HG02642 (cell line): ENCODE data around the gene CD52.

ENCODE experiments used
- ATAC-seq: cut with Tn5 transposase; IDR thresholded peaks from one replicate; pipeline ENCODE4 v1.9.1; 2021; ENCODE audit warnings: mild to moderate bottlenecking; ENCODE audit not compliant: unreplicated experiment, poor library complexity

CD52 gene

DNA sequence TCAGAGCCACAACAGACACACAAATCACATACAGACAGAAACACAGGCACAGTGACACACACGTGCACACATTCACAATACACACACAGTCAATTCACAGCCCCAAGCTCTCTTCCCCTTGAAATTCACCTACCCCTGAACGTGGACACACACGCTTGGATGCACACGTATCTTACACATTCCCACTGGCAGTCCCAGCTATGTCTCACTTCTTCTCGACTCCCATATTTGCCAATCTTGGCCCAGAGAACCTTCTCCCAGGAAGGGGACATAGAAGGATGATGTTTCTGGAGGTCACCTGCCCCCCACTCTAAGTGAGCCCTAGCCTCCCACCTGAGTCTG lies 34.6 kb downstream of the CD52 start:
- no peak for ATAC-seq

DNA sequence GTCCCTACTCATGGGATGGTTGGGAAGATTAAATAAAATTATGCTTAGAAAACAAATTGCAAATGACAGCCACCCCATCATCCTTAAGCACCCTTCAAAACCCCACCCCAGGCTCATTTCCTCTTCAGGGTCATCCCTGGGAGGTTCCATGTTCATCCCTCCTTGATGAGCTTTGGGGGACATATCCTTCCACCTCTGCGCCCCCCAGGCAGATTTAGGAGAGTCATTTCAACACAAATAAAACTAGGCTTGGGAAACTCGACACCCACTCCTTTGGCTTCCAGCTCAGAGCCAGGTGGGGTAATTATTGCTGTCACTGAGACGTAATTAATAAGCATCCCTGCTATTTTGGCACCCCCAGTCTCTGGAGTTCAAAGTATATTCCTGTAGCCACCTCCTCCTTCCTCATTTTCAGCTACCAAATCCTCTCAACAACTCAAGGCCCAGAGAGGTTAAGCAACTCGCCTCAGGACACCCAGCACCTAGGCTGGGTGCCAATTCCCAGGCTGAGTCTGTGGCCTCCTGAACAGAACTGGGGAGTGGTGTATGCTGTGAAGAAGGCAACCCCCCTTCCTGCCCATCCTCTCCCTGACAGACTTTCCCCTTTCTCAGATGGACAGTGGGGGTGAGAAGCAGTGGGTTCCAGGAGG lies 35.6 kb downstream of the CD52 start:
- ATAC-seq, result no peak

DNA sequence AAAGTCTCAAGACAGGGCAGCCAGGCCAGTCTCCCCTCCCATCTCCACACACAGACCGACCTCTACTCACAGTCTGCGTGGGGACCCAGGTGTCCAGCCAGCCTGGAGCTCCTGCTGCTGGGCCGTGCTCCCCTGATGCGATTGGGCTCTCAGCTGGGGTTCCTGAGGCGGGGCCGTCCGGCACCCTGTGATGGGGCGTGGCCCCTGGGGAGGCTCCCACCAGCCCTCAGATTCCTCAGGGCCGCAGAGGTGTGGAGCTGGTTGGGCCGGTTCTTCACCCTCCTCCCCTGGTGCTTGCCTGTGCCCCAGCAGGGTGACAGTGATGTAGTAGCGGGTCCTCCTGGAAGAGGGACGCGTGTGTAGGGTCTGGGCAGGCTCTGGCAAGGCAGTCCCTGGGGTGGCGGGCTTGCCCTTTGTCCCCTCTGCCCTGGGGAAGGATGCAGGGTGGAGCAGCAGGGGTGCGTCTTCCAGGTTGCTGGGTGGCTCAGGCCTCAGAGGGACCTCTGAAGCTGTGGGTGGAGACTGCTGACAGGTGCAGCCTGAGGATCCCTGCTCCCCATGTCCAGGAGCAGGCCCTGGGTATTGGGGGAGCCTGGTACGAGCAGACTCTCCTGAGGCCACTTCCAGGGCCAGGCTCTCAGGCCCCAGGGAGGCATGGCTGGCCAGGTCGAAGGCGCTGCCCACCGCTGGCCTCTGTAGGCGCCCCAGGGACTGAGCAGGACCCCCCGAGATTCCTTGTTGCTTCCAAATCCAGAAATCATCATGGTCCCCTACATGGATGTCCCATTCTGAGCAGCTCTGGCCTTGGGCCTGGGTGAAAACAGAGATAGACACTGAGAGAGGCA lies 36.4 kb downstream of the CD52 start, which contains the start of gene CRYBG2:
CRYBG2 (minus strand) TSS at position 155 of the 845 bp plus-strand sequence. CDS start 7,473 bp downstream, outside the sequence.
- ATAC-seq, result no peak

DNA sequence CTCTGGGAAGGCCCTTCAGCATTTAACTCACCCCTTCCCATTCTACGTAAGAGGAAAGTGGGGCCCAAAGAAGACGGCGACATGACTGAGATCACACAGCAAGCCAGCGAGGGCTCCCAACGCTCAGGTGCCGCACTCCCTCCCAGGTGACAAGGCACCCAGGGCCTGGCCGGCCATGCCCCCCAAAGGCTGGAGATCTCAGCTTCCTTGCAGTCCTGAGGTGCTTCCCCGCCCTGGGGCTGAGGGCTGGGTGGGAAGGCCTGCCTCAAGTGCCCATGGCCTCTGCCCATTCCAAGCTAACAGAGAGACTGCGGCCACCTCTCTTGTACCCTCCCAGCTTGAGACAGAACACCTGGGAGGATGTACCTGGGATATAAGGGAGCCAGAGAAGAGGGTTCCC lies 37.2 kb downstream of the CD52 start:
- no peak for ATAC-seq

DNA sequence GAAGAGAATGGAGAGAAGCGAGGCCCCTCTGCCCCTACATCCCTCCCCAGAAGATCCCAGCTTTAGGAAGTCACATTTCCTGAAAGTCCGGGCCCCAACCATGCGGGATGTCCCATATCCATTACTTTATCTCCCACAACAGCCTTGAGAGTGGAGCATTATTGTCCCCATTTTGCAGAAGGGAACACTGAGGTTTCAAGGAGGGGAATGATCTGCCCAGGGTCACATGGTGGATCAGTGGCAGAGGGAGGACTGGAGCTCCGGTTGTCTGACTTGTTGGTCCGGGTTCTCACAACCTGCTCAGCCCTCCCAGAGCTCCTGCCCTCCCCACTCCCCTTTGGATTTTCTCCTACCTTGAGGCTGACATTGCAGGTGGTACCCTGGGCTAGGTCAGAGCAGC lies 38.3 kb downstream of the CD52 start:
- ATAC-seq, result no peak

DNA sequence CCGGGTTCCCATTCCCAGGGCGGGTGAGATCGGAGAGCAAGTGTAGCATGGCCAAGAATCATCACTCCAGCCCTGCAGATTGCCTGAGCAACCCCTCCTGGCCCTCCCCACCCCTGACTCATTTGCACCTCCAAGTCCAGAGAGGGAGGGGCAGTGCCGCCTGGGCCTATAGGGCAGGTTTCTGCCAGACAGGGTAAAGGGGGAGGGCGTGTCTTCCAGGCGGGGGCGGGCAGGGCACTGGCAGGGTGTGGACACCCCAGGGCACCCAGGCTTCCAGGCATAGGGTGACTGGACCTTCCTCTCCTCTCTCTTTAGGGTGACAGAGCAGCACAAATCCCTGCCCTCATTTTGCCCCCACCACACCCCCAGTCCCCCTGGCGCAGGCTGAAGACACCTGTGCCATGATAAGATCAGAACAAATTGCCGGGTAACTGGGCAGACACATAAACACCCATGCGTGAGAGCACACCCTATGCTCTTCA lies 39.4 kb downstream of the CD52 start:
- no peak for ATAC-seq

DNA sequence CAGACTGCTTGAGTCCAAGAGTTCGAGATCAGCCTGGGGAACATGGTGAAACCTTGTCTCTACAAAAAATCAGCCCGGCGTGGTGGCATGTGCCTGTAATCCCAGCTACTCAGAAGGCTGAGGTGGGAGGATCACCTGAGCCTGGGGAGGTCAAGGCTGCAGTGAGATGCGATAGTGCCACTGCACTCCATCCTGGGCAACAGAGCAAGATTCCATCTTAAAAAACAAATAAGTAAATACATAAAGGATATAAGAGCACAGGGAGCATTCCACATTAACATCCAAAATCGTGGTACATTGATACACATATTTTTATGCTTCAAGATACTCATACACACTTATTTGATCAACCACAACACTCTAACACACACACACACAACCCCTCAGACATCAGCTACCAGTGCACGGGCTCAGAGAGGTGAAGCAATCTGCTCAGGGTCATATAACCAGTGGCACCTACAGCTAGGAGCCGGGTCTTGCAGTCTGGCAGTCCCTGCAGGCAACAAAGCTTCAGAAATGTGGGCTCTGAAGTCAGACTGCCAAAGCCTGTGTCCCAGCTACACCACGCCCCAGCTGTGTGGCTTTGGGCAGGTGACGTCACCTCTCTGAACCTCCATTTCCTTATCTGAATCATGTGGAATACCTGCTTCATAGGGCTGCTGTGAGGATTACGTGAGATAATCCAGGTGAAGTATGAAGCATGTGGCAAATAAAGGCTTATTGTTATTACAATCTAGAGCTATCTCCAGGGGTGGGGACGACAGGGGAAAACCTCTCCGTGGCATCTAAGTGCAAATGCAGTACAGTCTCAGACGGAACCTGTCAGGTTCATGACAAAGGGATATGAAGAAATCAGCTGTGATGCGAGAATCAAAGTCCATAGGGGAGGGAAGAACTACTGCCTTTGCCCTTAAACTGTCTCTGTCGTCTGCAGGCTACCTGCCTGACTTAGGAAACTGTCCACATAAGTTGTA lies 40.9 kb downstream of the CD52 start:
- ATAC-seq, result no peak

DNA sequence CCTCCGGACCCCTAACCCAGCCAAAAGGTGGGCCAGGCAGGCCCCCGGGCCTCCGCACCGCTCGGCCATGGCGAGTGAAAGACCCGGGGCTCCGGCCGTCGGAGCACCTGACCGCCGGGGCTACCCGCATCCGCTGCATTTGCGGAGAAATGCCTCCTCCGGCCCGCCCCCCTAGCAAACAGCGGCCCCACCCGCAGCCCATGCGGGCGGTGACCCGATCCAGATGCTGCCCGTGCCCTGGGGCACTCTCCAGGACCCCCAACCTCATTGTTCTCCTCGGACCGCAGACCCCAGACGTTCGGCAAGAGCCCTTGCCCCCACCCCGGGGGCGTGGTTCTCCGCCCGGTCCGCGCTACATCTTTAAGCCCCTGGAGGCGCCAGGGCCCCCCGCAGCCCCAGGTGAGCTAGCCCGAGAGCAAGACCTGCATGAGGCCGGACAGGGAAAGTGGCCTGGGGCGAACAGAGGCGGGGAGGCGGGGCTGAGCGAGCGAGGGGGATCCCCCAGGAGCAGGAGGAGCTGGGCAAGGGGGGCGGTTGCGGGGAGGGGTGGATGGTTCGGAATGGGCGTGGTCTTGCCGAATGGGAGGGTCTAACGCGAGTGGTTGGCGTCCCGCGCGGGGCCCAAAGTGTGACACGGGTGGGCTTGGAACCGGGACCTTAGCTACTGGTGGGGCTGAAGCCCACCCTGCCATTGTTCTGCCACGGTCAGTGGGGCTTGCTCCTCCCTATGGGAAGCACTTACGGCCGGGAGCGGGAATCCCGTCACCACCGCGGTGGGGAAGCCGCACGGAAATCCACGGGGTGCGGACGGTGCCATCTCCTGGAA lies 42.4 kb downstream of the CD52 start:
- ATAC-seq, result no peak

DNA sequence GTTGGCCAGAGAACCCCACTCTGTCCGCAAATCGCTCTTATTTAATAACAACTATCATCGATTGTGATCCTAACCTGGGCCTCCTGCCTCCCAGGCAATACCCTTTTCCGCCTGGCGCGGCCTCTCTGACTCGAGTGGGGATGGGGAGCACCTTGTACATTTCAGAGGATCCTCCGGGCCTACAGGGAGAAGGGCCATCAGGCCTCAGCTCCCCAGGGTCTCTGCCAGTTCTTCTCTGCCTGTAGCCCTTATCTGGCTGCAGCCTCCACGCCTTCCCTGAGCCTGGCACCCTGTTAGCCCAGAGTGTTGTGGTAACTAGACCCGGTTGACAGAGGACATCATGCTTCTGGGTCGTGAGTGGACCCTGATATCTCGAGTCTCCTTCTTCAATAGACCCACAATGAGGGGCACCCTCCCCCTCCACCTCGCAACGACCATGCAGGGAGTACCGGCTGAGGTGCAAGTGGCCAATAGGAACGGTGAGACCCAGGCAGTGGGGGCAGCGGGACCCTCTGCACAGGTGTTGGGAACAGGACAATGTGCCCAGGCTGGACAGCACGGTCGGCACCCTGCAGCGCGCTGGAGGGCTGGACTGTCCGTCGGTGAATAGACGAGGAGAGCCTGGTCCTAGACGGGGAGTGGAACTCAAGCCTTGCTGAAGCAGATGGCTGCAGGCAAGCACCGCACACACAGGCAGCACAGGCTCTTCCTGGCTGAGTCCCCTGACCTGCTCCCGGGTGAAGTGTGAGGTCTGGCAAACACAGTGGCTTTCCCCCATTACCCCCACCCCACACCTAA lies 43.2 kb downstream of the CD52 start:
- no peak for ATAC-seq

DNA sequence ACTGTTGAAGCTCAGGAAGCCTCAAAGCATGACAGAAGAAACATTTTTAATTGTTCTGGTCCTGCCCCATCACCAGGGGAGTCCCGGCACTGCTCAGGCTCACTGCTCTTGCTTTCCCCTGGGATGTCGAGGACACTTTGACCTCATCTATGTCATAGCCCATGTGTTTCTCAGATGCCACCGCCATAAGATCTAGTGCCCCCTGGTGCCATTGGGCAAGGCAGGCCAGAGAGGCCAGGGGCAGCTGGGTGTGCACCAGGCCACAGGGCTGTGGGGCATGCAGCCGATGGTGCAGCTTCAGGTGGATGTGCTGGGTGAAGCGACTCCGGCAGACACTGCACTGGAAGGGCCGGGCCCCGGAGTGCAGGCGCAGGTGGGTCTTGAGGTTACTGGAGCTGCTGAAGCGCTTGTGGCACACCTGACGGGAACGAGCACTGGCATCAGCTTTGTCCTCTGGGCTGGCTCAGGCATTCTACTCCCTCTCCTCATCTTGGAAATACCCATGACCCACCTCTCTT lies 43.9 kb downstream of the CD52 start:
- ATAC-seq, result no peak

DNA sequence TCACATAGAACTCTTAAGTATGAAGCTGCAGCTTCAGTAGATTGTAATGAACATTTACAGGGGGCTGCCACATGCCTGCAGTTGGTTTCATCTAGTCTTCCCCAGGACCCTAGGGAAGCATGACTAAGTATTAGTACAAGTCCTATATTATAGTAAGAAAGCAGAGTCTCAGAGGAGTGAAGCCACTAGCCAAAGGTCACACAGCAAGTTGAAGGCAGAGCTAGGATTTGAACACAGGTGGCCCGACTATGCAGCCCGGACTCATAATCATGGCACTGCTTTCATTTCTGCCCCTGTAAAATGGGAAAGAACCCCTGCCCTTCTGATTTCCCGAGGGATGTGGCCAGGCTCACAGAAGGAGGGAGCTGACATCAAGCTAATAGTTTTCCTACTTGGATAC lies 44.6 kb downstream of the CD52 start:
- no peak for ATAC-seq

DNA sequence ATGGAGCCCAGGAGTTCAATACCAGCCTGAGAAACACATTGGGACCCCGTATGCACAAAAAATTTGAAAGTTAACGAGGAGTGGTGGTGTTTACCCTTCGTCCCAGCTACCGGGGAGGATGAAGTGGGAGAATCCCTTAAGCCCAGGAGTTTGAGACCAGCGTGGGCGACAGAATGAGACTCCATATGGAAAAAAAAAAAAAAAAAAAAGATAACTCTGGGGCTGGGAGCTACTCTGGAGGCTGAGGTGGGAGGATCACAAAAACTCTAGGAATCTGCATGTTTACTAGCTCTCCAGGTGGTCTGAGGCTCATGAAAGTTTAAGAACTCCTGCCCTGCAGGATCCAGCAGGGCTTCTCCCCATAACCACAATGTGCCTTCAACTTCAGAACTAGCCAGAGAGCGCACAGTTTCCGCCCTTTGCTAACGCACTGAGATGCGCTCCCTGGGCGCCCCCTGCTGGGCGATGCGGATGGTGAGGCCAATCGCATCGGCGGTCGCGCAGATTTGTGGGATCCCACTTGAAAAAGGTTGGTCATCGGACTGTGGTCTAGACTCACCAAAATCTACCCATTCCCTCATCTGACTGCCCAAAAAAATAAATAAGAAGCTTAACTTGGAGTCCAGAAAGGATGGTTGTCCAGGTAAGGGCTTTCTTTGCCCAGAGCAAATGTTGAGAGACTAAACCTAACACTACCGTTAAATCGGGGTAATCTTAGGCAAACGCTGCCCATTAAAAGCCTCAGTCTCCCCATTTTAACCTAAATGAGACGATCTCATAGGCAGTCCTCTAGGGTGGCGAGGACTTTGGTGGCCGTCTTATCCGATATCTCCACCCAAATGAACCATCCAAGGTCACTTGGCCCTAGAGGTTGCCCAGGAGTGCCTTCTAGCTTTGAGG lies 46.0 kb downstream of the CD52 start:
- no peak for ATAC-seq

DNA sequence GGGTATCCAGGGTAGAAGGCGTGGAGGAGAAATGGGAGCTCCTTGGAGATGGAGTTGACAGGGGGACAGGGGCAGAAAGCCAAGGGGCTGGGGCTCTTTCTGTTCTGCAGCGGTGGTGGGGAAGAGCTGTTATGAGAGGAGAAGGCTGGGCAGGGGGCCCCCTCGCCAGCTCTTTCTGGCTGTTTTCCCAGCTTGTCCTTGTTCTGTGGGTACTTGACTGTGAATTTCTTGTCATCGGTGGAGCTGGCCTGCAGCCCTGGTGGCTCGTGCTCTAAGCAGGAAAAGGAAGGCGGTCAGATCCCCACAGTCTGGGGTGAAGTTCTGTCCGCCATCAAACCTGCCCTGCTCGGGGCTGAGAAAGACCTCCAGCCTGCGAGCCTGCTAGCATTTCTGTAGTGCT lies 47.2 kb downstream of the CD52 start:
- ATAC-seq, result no peak

DNA sequence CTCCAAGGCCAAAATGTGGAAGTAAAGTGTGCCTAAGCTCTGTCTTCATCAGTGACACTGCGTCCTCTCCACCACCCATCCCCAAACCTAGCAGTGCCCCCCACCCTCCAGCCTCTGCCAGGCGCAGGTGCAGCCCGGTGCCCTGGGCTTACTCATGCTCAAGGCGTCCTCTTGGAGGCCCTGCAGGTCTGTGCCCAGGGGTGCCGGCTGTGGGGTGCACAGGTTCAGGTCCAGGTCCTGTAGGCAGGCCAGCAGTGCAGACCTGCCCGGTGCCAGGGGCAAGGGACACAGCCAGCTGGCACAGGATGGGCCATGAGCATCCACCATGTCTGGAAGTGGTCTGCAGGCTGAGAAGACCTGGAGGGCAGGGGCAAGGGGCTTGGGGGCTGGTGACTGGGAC lies 49.7 kb downstream of the CD52 start:
- ATAC-seq, result no peak

DNA sequence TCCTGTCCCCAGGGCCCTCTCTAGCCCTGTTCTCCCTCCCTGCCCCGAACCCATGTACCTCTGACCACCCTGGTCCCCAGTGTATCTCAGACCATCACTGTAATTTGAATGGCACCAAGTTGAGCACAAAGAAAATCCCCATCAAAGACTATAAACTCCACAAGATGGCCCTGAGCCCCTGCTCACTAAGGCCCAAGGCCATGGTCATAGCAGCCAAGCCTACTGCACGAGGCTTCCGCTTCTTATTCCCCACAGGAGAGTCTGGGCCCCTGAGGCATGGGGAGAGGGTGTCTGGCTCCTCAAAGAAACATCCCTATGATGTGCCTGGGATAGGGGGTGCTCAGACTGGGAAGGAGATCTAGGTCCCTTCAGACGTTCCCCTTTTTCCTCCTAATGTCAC lies 50.2 kb downstream of the CD52 start:
- ATAC-seq, result no peak

DNA sequence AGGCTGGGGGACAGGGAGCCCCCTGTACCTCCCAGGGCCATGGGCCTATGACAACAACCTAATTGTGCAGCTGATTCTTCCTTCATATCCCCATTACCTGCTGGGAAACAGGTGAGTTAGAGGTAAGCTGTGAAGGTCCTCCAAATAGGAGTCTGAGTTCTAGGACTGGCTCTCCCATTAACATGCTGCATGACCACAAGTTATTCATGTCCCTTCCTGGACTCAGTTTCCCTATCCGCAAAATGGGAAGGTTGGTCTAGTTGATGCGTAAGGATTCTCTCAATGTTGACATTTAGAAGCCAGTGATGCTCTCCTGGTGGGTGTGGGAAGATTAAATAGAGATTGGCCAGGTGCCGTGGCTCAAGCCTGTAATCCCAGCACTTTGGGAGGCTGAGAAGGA lies 50.7 kb downstream of the CD52 start:
- ATAC-seq, result no peak
